Activated CD4-positive, alpha-beta T cell treated with anti-CD3 and anti-CD28 coated beads, Interleukin-2, amount 50 U/mL, for 24 hours (primary cell): Measurements from ENCODE around the gene CELF4.

Experiments
- DNase-seq, 2 donors: peaks; one replicate each; pipeline ENCODE4 v3.0.0-alpha.2; 2020; ENCODE audit warnings: low read depth in 1 of 2, low spot score in 1 of 2

CELF4 gene

DNA sequence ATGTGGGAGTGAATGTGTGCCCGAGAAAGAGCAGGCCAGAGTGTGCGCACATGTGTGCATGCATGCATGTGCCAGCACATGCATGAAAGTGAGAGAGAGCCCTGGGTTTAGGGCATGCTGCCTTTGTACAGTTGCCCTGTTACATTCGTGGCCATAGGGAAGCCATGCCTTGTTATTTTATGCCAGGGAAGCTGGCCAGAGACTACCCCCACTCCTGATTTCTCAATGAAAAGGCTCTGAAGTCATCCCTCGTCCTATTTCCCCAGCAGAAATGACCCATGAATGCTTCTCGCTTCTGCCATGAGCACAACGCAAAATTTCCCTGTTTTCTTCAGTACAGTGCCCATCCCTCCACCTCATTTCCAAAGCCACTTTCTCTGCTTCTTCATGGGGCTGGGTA lies 143.0 kb downstream of the CELF4 start:
- no peak for DNase-seq

- DNase-seq = no peak
Measured at GRCh38 chr18:37422116-37422515, 143.5 kb downstream of the CELF4 start.

DNA sequence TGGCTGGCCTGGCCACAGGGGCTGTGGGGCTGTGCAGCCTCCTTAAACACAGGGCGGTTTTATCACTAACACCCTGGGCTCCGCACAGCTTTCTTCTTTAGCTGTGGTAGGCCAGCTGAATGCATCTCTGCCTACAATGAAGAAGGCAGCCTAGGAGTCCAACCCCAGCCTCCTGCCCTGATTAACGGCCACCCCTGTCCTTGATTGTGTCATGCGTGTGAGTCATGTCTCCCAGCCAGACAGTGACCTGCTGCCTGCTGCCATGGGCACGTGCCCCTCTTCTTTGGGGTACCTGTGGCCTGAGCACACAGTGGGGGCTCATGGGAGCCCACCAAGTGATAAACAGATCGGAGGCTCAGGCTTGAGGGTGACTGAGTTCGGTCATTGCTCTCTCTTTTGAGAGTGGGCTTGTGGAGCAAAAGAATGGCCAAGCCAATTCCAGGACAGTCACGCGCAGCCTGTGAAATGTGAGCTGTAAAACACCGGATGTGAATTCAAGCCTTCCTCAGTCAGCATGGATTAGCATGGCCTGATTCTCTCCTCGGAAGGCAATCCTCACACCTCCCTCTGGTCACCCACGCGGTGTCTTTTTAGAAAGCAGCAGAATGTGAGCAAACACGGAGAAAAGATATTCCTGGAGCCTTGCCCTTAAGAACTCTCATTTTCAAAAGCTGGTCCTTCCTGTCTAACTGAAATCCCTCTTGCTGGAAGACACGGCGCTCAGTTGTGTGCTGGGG lies 144.1 kb downstream of the CELF4 start:
- DNase-seq = no peak

- DNase-seq = no peak
Measured at GRCh38 chr18:37420315-37420880, 145.2 kb downstream of the CELF4 start.

GRCh38 chr18:37419866-37420265 lies 145.7 kb downstream of the CELF4 start:
- DNase-seq = no peak

- DNase-seq = no peak
Measured at GRCh38 chr18:37419315-37419714, 146.3 kb downstream of the CELF4 start.

DNA sequence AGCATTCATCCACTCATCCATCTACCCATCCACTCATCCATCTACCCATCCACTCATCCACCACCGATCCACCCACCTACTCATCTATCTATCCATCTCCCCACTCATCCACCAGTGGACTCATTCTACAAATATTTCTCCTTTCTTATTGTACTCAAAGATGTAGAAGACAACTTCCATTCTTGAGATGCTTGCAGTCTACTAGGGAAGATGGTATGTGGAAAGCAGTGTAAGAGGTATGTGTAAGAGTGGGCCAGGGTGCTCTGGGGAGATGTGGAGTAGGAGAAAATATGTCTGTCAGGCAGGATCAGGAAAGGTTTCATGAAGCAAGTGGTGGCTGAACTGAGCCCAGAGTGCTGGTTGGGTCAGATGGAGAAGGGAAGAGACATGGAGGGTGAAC lies 150.8 kb downstream of the CELF4 start:
- DNase-seq = no peak

DNA sequence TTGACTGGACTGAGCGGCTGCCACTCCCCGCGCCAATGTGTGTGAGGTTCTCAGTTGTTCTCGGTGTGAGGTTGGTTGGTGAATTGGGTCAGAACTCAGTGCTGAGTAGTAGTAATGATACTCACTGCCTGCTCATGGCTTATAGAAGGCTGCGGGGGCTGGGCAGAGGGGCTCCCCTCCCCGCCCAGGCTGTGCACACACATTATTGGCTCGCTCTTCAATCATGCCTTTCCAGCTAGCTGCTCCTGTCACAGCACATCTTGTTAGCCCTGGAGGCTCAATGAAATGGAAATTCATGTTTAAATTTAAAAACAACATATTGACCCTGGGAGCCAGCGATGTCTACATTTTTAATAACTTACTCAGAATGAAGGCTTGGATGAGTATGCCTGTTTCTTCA lies 152.8 kb downstream of the CELF4 start:
- no peak for DNase-seq

DNA sequence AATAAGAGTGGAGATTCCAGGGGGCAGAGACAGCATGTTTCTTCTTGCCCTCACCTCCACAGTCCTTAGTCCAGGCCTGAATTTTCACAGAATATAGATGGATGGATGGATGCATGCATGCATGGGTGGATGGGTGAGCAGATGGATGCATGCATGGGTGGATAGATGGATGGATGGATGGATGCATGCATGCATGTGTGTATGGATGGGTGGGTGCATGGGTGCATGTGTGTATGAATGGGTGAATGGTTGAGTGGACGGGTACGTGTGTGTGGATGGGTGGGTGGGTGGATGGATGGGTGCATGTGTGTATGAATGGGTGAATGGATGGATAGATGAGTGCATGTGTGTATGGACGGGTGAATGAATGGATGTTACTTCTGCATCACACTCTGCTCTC lies 153.3 kb downstream of the CELF4 start:
- no peak for DNase-seq

DNA sequence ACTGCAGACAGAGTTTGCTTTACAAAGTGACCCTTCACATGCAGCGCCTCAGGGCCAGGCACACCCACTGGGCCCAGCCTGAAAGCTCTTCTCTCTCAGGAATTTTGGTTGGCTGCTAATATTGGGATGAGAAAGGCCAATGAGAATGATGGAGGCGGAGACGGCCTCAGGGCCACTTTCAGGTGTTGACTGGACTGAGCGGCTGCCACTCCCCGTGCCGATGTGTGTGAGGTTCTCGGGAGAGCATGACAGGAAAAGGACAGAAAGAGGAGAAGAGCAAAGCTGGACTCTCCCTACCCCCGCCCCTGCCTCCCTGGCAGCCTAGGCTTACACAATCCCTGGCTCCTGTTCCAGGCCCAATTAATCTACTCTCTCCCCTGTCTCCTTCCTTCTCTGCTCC lies 155.7 kb downstream of the CELF4 start:
- no peak for DNase-seq

DNA sequence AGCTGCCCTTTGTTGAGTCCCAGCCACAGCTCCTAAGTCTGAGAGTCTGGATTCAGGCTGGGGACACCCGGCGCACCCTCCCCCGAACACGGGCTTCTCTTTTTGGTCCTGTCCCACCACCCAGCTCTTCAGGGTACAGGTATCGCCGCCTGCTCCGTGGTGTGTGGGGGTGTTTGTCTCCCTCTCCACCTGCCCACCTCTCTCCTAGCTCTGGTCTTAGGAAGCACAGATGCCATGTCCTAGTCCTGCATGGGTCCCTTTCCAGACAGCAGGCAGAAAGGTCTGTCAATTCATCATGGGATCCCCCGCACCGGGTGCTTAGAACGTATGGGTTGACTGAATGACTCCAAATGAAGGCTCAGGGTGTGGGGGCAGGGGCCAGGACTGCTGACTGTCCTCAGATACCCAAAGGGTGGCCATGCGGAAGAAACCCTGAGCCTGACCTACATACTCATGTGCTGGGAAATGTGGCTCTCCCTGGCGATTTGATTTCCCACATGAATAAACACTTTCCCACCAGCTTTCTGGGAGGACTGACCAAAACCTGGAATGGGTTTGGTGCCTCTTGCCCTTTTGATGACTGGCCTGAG lies 156.8 kb downstream of the CELF4 start:
- no peak for DNase-seq

GRCh38 chr18:37407571-37407970 lies 158.0 kb downstream of the CELF4 start:
- no peak for DNase-seq

GRCh38 chr18:37405772-37406171 lies 159.8 kb downstream of the CELF4 start:
- no peak for DNase-seq

DNA sequence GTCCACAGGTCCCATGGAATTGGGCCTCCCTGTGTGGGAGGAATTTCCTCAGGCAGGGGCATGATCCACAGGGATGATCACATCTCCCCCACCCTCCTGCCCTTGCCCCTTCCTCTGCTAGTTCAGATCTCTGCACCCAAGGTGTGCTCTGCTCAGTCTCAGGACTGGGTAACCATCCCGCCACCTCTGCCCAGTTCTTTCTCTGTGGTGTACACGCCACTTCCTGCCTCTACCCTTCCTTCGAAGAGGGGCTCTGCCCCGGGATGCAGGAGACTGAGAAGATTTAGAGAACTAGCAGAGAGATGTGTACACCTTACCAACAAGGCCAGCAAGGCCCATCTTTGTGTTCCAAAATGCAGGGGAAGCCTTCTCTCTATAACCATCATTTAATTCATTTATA lies 160.4 kb downstream of the CELF4 start:
- no peak for DNase-seq

DNA sequence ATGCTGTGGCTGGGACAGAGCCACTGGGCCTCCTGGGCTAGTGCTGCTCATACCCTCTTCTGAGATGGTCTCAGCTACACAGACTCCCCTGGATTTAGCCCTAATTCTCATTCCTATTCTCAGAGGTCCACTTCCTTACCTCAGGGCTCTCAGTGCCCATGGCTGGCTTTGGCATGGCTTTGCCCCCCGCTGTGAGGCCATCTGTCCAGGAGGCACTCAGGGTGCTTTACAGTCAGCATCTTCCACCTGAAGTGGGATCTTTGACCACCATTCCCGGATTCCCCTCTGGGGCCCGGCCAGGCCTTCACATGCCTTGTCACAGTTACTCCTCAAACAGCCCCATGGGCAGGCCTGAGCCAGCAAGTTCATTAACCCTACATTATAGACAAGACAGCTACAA lies 161.8 kb downstream of the CELF4 start:
- DNase-seq = no peak

DNA sequence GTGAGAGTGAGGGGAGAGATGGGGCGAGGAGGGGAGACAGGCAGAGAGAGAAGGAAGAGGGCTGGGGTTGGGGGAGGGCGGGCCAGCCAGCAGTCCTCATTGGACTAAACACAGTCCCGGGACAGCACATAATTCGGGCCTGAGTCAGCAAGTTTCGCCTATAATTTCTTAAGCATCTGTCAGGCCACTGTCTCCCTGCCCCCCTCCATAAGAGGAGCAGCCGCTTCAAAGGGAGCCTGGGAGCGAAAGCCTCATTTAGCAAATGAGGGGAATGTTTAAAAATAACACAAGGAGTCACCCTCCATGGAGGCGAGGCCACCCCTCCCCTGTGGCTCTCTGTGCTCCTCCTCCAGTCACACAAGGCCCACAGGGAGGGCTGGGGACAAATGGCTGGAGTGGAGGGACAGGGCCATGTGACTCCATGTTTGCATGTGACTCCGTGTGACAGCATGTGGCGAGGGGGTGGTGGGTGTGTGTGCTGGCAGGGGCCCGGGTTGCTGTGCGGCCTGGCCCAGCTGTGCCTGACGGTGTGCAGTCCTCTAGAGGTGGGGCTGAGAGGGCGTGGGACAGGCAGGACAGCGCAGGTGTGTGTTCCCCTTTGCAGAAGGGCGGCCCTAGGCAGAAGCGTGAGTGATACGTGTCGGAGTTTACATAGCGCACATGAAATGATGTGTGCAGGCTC lies 162.4 kb downstream of the CELF4 start:
- DNase-seq = no peak

- no peak for DNase-seq
Measured at GRCh38 chr18:37402735-37403099, 162.9 kb downstream of the CELF4 start.

DNA sequence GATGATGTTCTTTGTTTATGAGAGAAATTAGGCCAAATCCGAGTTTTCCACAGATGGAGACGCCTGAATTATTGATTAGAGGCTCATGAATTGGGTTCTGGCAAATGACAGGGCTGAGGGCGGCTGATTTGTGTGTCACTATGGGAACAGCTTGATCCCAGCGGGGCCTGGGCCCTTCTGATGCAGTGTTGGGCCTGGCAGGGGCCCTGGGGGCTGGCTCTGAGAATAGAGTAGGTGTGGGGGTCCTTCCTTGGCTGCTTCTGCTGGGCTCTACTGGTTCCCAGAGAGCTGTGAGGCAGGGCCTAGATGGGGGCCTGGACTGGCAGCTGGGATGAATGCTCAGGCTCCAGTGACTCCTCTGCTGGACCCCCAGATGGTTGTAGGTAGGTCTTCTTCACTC lies 164.8 kb downstream of the CELF4 start:
- DNase-seq = no peak

- no peak for DNase-seq
Measured at GRCh38 chr18:37398248-37398920, 167.2 kb downstream of the CELF4 start.

DNA sequence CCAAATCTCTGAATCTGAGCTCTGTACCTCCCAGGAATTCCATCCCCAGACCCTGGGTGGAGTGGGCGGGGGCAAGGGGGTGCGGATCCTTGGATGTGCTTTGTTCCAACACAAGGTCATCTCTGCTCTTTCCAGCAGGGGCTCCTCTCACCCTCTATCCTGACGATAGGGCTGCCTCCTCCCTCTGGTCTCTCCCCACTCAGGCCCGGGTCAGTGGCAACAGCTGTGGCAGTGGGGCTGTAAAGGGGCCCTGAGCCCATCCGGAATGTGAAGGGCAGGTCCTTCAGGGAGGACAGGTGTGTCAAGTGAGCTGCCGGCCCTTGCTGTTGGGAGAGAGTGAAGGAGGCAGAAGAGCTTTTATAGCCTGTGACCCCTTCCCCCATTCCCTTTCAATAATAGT lies 167.8 kb downstream of the CELF4 start:
- DNase-seq = no peak

- DNase-seq = no peak
Measured at GRCh38 chr18:37396971-37397720, 168.5 kb downstream of the CELF4 start.
